Measurements from ENCODE around the gene EFNA5.
A peak's percentile ranks its signal among the peaks of the same experiment; 100 is the strongest.

EFNA5 gene

GRCh38 chr5:107418071-107418470, 252.7 kb downstream of the EFNA5 start:
- no peak for DNase-seq
- intact Hi-C loops (cut with DNase I), result no loop called here

GRCh38 chr5:107415762-107416161, 255.0 kb downstream of the EFNA5 start:
- intact Hi-C loops (cut with DNase I), result no loop called here

GRCh38 chr5:107414802-107415201, 255.9 kb downstream of the EFNA5 start:
- intact Hi-C loops (cut with DNase I), result no loop called here
- DNase-seq, result no peak

More at GRCh38 chr5:107415762-107416161, 255.0 kb downstream of the EFNA5 start:
- no peak for DNase-seq

GRCh38 chr5:107413754-107414153, 257.0 kb downstream of the EFNA5 start:
- intact Hi-C loops (cut with DNase I), result no loop called here
- no peak for DNase-seq

GRCh38 chr5:107408564-107408963, 262.2 kb downstream of the EFNA5 start:
- intact Hi-C loops (cut with DNase I), result no loop called here
- DNase-seq, result no peak

- intact Hi-C loops (cut with DNase I), result no loop called here
- no peak for DNase-seq
Measured at GRCh38 chr5:107407713-107408298, 262.9 kb downstream of the EFNA5 start.

- intact Hi-C loops (cut with DNase I), result no loop called here
- DNase-seq, result peak in 1 of 10 donors; percentile 70
Measured at GRCh38 chr5:107404595-107405374, 266.0 kb downstream of the EFNA5 start.

GRCh38 chr5:107403228-107403953, 267.3 kb downstream of the EFNA5 start:
- no peak for DNase-seq
- intact Hi-C loops (cut with DNase I), result no loop called here

GRCh38 chr5:107402434-107403227, 268.1 kb downstream of the EFNA5 start:
- intact Hi-C loops (cut with DNase I), result no loop called here
- DNase-seq, result peak in 2 of 10 donors; percentile 68 to 84

- intact Hi-C loops (cut with DNase I), result no loop called here
- DNase-seq, result peak in 1 of 10 donors; percentile 62
Measured at GRCh38 chr5:107401470-107402122, 269.1 kb downstream of the EFNA5 start.

GRCh38 chr5:107400328-107400727, 270.4 kb downstream of the EFNA5 start:
- DNase-seq, result no peak
- intact Hi-C loops (cut with DNase I), result no loop called here

- intact Hi-C loops (cut with DNase I), result no loop called here
- DNase-seq, result no peak
Measured at GRCh38 chr5:107398703-107399102, 272.0 kb downstream of the EFNA5 start.

GRCh38 chr5:107396351-107396690, 274.4 kb downstream of the EFNA5 start:
- intact Hi-C loops (cut with DNase I), result no loop called here
- no peak for DNase-seq

- no peak for DNase-seq
- intact Hi-C loops (cut with DNase I), result no loop called here
Measured at GRCh38 chr5:107395632-107396350, 274.9 kb downstream of the EFNA5 start.

- DNase-seq, result no peak
- intact Hi-C loops (cut with DNase I), result no loop called here
Measured at GRCh38 chr5:107393851-107394250, 276.9 kb downstream of the EFNA5 start.

- DNase-seq, result no peak
- intact Hi-C loops (cut with DNase I), result no loop called here
Measured at GRCh38 chr5:107391787-107392186, 278.9 kb downstream of the EFNA5 start.

- DNase-seq, result no peak
- intact Hi-C loops (cut with DNase I), result no loop called here
Measured at GRCh38 chr5:107389775-107390148, 281.0 kb downstream of the EFNA5 start.

- no peak for DNase-seq
- intact Hi-C loops (cut with DNase I), result no loop called here
Measured at GRCh38 chr5:107389130-107389774, 281.5 kb downstream of the EFNA5 start.

GRCh38 chr5:107388141-107388861, 282.4 kb downstream of the EFNA5 start:
- no peak for DNase-seq
- intact Hi-C loops (cut with DNase I), result no loop called here
